HG02884 (cell line): Measurements from ENCODE around the gene CNTNAP5.

Experiments used
- ATAC-seq: cut with Tn5 transposase; IDR thresholded peaks from one replicate; pipeline ENCODE4 v1.9.1; 2021; ENCODE audit warnings: mild to moderate bottlenecking, moderate library complexity; ENCODE audit not compliant: unreplicated experiment

CNTNAP5 gene

DNA sequence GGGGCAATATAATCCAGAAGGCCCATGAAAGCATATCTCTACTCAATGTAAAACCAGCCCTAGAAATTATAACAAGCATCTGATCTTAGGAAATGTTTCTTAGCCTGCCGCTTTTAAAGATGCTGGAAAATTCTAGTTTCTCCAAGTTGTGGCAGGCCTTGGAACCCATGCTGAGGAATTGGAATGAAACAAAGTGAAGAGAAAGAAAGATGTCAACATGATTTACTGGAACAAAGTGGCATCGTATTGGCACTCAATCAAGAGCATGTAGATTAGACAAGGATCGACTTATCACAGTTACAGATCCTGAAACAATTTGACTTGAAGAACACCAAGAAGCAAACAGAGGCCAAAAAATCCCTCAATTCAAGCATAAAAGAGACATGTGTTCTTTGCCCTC is 28.7 kb downstream of the CNTNAP5 start:
- ATAC-seq = no peak

DNA sequence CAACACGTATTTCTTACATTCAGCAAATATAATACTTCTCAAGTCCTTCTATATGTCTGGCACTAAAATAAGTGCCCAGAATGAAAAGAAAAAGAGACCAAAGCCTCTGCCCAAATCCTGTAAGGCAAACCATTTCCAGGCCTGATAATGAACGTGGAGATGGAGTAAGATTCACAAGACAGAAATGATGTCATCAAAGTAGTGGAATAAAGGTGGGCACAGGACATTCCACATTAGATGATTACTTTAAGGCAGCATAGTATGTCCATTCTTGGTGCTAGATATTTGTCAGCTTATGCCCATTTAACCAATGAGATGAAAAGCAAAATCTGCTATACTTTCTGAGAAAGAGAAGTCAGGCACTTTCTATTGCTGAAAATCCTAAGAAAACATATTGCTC is 38.5 kb downstream of the CNTNAP5 start:
- no peak for ATAC-seq

DNA sequence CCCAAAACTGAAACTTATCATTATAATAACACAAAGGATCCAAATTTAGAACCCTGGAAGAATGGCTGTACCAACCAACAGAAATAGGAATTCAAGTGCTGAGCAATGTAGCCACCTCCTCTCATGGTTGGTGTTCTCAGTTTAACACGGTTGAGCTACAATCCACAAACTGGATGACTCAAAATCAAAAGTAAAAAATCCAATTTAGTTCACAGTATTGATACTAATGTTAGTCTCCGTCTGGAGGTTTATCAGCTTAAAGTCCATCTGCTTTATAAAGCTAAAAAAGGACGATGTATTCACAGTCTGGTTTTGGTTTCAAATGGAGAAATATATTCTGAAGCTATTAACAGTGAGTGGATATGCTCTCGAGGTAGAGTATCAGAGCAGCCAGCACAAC is 40.5 kb downstream of the CNTNAP5 start:
- ATAC-seq = no peak

DNA sequence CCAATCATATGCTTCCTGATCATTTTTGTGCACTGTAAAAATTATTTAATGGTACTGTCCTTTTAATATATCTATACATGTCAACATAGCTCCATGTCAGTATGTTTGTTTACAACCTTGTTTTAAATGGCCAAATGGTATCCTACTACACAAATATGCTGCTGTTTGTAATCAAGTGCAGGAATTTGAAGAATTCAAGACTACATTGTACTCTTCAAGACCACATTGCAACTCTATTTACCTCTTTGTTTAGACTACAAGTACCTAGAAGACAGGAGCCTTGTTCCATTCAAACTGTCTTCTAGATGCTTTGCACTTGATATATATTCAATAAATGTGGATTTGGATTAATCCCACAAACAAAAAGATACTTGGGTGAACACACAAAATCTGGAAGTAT is 41.7 kb downstream of the CNTNAP5 start:
- ATAC-seq = no peak

DNA sequence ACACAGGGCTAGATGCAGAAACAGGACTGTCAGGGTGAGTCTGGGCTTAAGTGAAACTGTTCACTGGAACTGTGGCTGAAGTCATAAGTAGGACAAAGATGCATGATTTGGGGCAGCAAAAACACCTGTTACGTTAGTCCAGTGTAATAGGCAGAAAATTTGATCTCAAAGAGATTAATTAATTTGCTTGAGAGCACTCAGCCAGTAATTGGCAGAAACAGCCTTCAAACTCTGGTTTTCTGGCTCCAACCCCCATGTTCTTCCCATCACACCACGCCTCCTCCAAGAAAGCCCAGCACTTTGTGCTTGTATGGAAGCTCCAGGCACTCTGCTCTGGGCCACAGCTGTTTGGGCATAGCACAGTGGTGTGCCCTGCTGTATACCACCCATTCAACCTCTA is 54.0 kb downstream of the CNTNAP5 start:
- ATAC-seq = no peak

DNA sequence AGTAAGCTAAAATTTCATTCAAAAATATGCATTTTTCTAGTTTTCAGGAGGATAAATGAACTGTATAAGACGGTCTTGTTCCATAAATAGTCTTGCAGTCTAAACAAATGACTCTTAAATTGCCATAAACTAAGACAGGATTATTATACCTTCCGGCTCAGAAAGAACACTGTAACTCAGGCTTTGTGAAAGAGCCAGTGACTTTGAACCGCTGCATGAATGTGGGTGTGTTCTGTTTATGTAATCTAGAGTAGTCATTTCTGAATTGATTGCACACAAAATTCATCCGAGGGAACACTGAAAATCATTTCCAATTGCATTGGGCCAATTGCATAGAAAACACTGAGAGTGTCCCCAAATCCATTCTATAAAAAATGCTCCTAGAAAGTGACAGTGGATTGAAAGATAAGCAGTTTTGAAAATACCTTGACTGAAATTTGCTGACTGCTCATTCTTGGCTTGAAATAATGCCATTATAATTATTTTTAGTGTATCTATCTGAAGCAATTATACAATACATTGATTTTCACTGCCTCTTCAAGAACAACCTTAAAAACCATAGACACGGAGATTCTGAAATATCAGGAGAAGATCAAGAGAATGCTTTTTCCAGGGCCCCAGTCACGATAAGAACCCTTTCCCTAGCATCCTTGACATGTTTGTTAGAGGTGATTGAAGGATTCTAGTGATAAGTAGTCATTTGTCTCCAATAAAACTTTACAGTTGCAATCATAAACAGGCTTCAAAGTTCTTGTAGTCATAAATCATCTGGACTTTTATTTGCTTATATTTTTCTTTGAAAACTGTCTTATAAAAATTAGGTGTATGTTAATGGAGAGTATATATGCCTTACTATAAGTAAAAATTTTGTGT is 55.4 kb downstream of the CNTNAP5 start:
- no peak for ATAC-seq

DNA sequence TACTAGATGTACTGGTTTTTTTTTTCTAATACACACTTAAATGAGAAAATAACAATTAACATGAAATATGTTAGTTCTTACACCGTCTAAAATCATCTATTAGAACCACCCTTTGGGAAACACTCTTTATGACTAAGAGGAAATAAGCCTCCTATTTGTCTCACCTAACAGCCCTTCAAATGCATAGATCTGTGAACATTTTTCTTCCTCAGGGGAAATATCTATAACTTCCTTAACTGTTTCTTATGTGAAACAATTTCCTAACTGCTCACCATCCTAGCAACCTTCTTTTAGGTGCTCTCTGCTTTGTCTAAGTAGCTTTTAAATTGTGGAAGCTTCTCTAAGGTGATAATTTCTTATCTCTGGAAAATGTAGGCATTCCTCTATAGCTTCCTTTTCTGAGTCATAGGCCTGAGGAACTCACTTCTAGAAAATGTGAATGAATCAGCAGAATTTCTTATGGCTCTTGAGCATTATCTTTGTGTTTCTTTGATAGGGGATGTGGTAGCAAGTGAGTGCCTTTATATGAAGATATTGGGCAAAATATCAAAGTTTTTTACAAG is 56.1 kb downstream of the CNTNAP5 start:
- ATAC-seq = no peak

DNA sequence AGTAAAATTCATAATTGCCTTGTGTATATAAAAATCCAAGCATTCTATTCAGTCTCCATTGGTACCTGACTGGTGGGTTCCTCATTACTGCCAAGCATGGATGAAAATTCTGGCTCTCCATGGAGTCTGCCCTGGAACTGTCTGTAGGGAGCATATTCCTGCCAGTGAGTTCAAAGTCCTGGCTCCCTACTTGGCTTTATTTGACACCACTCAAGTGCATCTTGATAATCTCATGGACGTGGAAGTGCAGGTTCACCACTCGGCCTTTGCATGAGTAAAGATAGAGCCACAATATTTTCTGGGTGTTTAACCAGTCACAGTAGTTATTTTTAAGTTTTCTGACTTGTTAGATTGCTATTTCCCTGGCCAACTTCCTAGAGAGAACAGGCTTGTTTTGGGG is 63.5 kb downstream of the CNTNAP5 start:
- ATAC-seq = no peak

DNA sequence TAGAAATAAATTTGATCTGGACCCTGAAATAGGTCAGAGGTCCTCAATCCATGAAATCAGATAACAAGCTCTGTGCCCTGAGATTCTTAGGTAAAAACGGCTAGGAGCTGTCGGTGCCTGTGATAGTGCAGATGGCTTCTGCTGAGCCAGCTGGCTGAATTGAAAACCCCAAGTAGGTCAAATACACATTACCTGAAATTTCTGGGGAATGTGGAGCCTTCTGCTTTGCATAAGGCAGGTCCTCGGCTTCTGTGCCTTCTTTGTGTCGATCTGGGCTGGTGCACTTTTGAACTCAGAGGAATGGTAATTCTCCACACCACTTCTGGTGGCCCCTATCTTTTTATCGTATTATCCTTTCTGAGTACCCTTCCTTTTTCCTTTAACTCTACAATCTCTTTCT is 66.6 kb downstream of the CNTNAP5 start:
- no peak for ATAC-seq

DNA sequence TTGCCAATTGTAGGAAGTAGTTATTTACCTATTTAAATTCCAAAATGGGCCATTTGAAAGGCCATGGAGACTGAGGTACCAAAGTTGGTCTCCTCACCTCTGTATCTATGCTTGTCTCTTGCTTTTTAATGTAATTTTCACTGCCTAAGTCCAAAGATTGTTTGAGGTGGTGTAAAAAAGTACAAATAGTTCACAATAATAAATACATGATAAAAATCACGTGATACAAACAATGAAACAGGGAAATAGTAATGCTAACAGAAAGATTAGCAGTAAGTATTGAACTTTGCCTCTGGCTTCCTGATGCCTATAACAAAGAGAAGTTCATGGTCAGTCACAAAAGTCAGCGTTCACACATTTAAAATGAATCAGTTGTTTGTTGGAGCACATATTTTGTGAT is 67.6 kb downstream of the CNTNAP5 start:
- ATAC-seq = no peak

DNA sequence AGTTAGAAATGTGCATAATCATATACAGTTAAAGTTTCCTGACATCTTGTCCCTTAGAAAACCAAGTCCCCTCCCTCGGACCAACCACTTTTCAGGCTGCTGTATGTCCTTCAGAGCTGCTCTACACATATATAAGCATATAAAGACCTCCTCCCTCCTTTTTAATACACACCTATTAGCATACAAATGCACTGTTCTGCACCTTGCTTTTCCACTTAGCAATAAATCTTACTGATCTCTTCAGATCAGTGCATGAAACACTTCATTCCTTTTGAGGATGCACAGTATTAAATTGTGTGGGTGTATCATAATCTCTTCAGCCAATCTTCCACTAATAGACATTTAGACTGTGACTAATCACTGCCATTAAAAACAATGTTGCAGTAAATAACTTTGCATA is 79.8 kb downstream of the CNTNAP5 start:
- no peak for ATAC-seq

DNA sequence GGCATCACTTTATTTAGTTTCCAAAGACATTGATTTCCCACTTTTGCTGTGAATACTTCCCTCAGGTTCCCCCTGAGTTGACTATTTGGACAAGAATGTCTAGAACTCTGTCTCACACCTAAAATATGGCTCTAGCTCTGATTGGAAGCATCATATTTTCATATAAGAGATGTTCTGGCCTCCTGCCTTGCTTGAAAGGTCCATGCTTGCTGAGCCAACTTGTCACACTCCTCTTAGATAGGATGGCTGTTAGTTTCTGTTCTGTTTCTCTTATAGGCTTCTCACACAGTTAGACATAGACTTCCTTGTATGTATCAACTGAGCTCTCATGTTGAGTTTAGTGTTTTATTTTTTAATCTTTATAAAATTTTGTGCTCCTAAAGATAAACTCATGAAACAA is 87.1 kb downstream of the CNTNAP5 start:
- ATAC-seq = no peak

DNA sequence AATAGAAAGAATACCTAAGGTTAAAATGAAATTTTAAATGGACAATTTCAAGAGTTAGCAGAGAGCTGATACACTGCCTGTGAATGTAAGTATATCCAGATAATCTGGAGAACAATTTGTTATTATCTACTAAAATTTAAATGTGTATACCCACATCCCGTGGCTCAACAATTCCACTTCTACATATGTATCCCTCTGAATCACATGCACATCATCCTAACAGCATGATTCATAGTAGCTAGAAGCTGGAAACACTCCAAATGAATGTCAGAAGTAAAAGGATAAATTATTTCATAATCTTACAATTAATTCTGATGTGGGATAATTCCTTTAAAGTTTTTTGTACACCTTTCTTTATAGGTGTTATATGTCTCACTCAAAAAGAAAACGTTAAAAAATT is 87.9 kb downstream of the CNTNAP5 start:
- ATAC-seq = no peak

DNA sequence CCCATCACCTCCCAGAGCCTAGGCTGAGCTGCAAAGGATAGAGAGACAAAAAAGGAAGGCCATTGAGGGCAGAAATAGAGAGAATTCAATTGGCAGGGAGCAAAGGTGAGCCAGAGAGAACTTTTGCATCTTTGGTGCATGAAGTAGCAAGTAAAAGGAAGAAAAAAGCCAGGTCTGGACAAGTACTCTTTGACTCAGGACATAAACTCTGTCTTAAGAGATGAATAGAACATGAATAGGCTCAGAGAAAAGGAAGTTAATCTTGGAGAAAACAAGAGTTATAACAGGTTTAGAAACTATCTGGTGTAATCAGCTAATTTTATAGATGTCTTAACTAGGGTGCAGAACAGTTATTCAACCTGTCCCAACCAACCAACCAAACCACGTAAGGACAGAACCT is 95.2 kb downstream of the CNTNAP5 start:
- no peak for ATAC-seq

DNA sequence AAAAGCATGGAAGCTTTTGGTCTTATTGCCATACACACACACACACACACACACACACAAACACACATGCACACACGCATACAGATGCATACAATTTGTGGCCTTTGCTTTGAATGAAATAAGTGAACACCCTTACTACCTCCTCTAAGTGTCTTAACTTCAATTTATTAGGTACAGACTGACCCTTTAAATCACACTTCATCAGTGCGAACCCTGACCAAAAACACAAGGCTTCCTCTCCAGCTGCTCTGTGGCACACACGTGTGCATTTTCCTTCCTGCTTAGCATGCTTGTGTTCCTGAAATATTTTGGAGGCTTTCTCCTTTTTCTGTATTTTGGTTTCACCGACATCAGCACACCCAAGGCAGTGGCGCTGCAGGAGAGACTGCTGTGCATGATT is 96.0 kb downstream of the CNTNAP5 start:
- no peak for ATAC-seq

DNA sequence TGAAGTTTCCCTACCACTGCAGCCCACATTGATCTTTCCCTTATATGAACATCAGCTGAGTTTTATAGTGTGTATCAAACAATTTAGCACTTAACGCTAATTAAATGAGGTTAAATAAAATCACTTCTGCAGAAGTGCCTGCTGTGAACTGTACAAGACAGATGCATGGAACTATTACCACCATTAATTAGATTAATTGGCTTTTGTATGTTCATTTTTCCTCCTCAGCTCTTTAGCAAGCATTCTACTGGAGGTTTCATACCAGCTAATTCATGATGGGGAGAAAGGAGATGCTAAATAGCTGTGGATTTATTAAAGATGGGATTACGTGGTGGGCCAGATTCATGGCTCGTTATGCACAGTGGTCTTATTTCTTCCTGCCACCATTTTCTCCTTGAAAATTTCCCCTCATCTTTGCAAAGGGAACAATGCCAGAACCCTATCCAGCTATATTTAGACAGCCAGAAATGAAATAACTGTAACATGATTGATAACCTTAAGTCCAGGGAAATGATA is 96.7 kb downstream of the CNTNAP5 start:
- ATAC-seq = no peak

DNA sequence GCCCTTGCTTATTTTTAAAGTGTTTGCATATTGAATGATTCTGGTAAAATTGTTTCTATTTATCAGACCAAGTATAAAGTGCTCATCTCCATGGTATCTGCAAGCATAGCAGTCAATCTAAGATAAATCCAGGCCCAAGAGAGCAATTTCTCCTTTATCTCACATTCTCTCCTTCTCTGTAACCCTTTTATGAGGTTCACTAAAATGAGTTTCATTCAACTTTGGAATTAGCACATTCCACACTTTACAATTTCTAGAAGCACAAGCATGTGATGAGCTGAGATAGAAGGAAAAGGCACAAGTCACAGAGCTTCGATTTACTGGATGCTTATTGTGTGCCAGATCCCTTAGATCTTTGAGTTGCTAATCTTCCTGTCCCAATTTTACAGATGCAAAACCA is 97.3 kb downstream of the CNTNAP5 start:
- ATAC-seq = no peak

DNA sequence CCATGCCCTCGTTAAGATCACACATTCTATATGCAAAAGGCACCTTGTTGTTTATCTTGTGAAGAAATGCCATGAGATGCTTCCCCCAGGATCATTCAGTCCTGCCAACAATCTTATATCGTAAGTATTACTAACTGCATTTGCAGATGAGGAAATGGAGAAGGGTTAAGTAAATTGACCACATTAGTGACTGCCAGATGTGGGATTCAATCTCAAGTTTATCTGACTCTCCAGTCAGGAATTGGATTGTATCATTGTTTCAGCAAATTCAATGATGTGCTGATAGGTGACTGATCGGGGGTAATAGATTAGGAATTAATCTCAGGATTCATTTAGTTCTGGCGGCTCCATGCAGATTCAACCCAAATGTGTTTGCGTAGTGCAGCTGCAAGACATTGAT is 106.2 kb downstream of the CNTNAP5 start:
- ATAC-seq = no peak

DNA sequence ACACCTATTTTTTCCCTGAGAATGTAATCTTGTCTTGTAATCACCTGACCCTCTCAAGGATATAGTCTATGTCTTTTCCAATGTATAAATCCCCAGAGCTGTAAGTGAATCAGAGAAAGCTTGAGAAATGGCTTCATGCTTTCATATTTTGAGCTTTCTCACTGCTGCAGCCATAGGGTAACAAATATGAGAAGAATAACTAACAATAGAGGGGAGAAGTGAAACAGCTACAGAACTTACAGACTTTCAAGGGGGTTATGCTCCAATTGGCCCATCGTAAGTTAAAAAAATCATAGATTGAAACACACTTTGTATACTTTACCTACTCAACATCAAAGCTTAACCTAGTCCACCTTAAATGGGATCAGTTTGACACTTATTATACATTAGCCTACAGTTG is 111.0 kb downstream of the CNTNAP5 start:
- ATAC-seq = no peak

DNA sequence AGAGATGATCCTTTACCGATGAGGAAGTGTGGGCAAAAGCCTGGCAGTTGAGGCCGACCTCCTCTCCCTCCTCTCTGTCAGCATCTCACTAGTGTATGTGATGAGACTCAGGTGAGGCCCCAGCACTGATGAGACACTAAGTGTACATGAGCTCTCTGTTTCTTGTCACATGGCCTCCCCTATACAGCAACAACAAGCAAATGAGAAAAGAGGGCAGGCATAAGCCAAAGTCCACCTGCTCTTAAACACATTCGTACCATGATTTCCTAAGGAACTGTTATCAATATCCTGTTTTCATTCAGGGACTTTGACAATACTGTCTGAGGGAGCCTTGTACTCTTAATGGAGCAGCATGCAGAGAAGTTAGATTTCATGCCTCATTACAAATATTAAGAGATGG is 113.0 kb downstream of the CNTNAP5 start:
- no peak for ATAC-seq

DNA sequence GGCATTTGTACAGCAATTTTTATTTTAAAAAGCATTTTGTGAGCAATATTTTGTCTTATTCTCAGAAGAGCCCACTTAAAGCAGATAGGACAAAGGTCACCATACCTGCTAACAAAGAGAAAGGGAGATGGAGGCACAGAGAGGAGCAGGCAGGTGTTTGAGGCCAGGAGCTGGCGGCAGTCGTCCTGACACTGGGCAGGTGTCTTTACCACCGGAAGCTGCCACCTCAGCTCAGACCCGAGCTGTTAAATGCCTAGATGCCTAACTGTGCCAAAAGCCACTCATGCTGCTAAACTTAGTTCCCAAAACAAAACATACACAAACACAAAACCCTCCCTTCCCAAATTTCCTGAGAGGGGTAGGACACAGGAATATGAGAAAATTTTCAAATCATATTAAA is 120.9 kb downstream of the CNTNAP5 start:
- no peak for ATAC-seq

DNA sequence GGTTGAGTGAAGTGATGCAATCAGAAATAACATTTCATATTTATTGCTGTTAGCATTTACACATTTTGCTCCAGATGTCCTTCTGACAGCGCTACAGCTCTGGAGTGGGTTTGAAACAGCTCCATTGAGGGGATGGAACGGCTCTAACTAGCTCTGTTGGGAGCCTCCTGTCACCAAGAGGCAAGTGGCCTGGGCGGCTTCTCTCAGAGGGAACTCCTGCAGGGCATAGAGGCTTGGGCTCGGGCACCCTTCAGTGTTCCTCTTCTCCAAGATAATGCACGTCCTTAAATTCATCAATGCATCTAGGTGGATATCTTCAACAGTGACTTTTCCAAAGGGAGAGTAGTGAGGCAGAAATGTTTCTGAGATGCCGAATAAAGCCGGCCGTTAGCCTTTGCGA is 122.5 kb downstream of the CNTNAP5 start:
- no peak for ATAC-seq

DNA sequence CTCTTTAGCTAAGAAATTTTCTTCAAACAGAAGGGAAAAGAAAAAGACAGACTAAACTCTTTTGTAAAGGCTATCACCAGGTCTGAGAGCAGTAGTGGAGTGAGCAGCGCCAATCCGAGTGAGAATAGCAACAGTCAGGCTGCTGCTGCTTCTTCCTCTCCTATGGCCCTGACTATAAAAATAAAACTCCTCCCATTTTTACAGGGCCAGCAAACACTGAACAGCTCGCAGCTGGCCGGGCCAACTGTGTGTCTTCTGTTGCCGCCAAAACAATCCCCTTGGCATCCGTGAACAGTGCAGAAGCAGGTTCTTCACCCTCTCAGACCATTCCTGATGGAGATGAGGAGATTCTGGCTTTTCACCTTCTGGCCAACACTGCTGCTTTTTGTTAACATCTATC is 124.5 kb downstream of the CNTNAP5 start:
- ATAC-seq = no peak
